IPS-11a (cell line): ENCODE results near the gene POU2F1.

Source experiments
- H3K4me3 ChIP-seq: one replicate; pipeline ENCODE4 v1.5.1; 2013; ENCODE audit warnings: low read depth, low read length, control low read depth

Gene POU2F1

GRCh38 chr1:167266965-167267364 lies 46.3 kb downstream of the POU2F1 start:
- no peak overlapping the region for H3K4me3 ChIP-seq

GRCh38 chr1:167268347-167268787 lies 47.7 kb downstream of the POU2F1 start:
- no peak overlapping the region for H3K4me3 ChIP-seq

GRCh38 chr1:167270349-167271092 lies 49.8 kb downstream of the POU2F1 start:
- no peak overlapping the region for H3K4me3 ChIP-seq

- H3K4me3 ChIP-seq: no peak overlapping the region
These were observed 51.8 kb downstream of the POU2F1 start for GRCh38 chr1:167272369-167272957.

GRCh38 chr1:167273027-167273800 lies 52.5 kb downstream of the POU2F1 start:
- H3K4me3 ChIP-seq: no peak overlapping the region

GRCh38 chr1:167274061-167274460 lies 53.4 kb downstream of the POU2F1 start:
- H3K4me3 ChIP-seq: no peak overlapping the region

- H3K4me3 ChIP-seq: no peak overlapping the region
These were observed 56.3 kb downstream of the POU2F1 start for GRCh38 chr1:167276969-167277368.

GRCh38 chr1:167278497-167278896 lies 57.8 kb downstream of the POU2F1 start:
- H3K4me3 ChIP-seq: no peak overlapping the region

- no peak overlapping the region for H3K4me3 ChIP-seq
These were observed 60.2 kb downstream of the POU2F1 start for GRCh38 chr1:167280912-167281311.

- no peak overlapping the region for H3K4me3 ChIP-seq
These were observed 67.8 kb downstream of the POU2F1 start for GRCh38 chr1:167288390-167289074.

GRCh38 chr1:167289075-167289442 lies 68.4 kb downstream of the POU2F1 start:
- no peak overlapping the region for H3K4me3 ChIP-seq

- H3K4me3 ChIP-seq: no peak overlapping the region
These were observed 69.3 kb downstream of the POU2F1 start for GRCh38 chr1:167289966-167290365.

- no peak overlapping the region for H3K4me3 ChIP-seq
These were observed 71.0 kb downstream of the POU2F1 start for GRCh38 chr1:167291539-167292185.

- no peak overlapping the region for H3K4me3 ChIP-seq
These were observed 71.5 kb downstream of the POU2F1 start for GRCh38 chr1:167292216-167292615.

GRCh38 chr1:167293057-167293456 lies 72.4 kb downstream of the POU2F1 start:
- no peak overlapping the region for H3K4me3 ChIP-seq

GRCh38 chr1:167294528-167294927 lies 73.8 kb downstream of the POU2F1 start:
- no peak overlapping the region for H3K4me3 ChIP-seq

- no peak overlapping the region for H3K4me3 ChIP-seq
These were observed 76.8 kb downstream of the POU2F1 start for GRCh38 chr1:167297222-167298214.

- no peak overlapping the region for H3K4me3 ChIP-seq
These were observed 77.6 kb downstream of the POU2F1 start for GRCh38 chr1:167298325-167298724.

- no peak overlapping the region for H3K4me3 ChIP-seq
These were observed 80.7 kb downstream of the POU2F1 start for GRCh38 chr1:167301355-167301754.

GRCh38 chr1:167304165-167304564 lies 83.5 kb downstream of the POU2F1 start:
- no peak overlapping the region for H3K4me3 ChIP-seq
